HG02885 (cell line): ENCODE results near the gene ANGPTL8.

ENCODE experiments used
- ATAC-seq: cut with Tn5 transposase; IDR thresholded peaks from one replicate; pipeline ENCODE4 v1.9.1; 2021; ENCODE audit warnings: mild to moderate bottlenecking; ENCODE audit not compliant: unreplicated experiment, poor library complexity

The ANGPTL8 gene

GRCh38 chr19:11234486-11235075 lies 4.8 kb upstream of the ANGPTL8 start:
- ATAC-seq: no peak

- no peak for ATAC-seq
Observed at GRCh38 chr19:11236324-11237301, 2.8 kb upstream of the ANGPTL8 start.

- no peak for ATAC-seq
Observed at GRCh38 chr19:11237321-11237720, 2.1 kb upstream of the ANGPTL8 start.

GRCh38 chr19:11238041-11238440 lies 1.4 kb upstream of the ANGPTL8 start:
- ATAC-seq: no peak

GRCh38 chr19:11238781-11239376 lies 540 bp upstream of the ANGPTL8 start:
- ATAC-seq: no peak

- ATAC-seq: no peak
Observed at GRCh38 chr19:11240008-11240444, 607 bp downstream of the ANGPTL8 start.

GRCh38 chr19:11242025-11242424 lies 2.6 kb downstream of the ANGPTL8 start:
- no peak for ATAC-seq

GRCh38 chr19:11242864-11243797 lies 3.7 kb downstream of the ANGPTL8 start:
- peak; percentile 66 for ATAC-seq

GRCh38 chr19:11243798-11244169 lies 4.4 kb downstream of the ANGPTL8 start:
- ATAC-seq: no peak

GRCh38 chr19:11244846-11245589 lies 5.6 kb downstream of the ANGPTL8 start:
- ATAC-seq: no peak

GRCh38 chr19:11246941-11247340 lies 7.5 kb downstream of the ANGPTL8 start:
- no peak for ATAC-seq

GRCh38 chr19:11247391-11247790 lies 8.0 kb downstream of the ANGPTL8 start:
- no peak for ATAC-seq

- no peak for ATAC-seq
Observed at GRCh38 chr19:11247934-11248333, 8.5 kb downstream of the ANGPTL8 start.

- no peak for ATAC-seq
Observed at GRCh38 chr19:11248852-11249251, 9.4 kb downstream of the ANGPTL8 start.

- ATAC-seq: no peak
Observed at GRCh38 chr19:11251217-11251616, 11.8 kb downstream of the ANGPTL8 start.

- no peak for ATAC-seq
Observed at GRCh38 chr19:11251650-11252314, 12.4 kb downstream of the ANGPTL8 start.

GRCh38 chr19:11252665-11253355 lies 13.4 kb downstream of the ANGPTL8 start:
- no peak for ATAC-seq

GRCh38 chr19:11254666-11255065 lies 15.2 kb downstream of the ANGPTL8 start:
- no peak for ATAC-seq
